HG02852 (cell line): ENCODE data around the gene VPS13D.

Experiments
- ATAC-seq: cut with Tn5 transposase; IDR thresholded peaks from one replicate; pipeline ENCODE4 v1.9.1; 2021; ENCODE audit warnings: mild to moderate bottlenecking, moderate library complexity; ENCODE audit not compliant: unreplicated experiment

VPS13D gene

GRCh38 chr1:12546771-12547585, 317.1 kb downstream of the VPS13D start:
- ATAC-seq = no peak

GRCh38 chr1:12547586-12548225, 317.9 kb downstream of the VPS13D start:
- no peak for ATAC-seq

GRCh38 chr1:12548279-12548972, 318.6 kb downstream of the VPS13D start:
- ATAC-seq = no peak

- no peak for ATAC-seq
Observed at GRCh38 chr1:12548973-12549459, 319.2 kb downstream of the VPS13D start.

GRCh38 chr1:12549460-12550349, 319.9 kb downstream of the VPS13D start:
- no peak for ATAC-seq

- no peak for ATAC-seq
Observed at GRCh38 chr1:12551584-12551983, 321.8 kb downstream of the VPS13D start.

- ATAC-seq = no peak
Observed at GRCh38 chr1:12552111-12552888, 322.5 kb downstream of the VPS13D start.

- no peak for ATAC-seq
Observed at GRCh38 chr1:12552951-12553921, 323.4 kb downstream of the VPS13D start.

GRCh38 chr1:12553963-12554362, 324.1 kb downstream of the VPS13D start:
- ATAC-seq = no peak

GRCh38 chr1:12554521-12555305, 324.9 kb downstream of the VPS13D start:
- ATAC-seq = no peak

GRCh38 chr1:12555411-12556367, 325.9 kb downstream of the VPS13D start:
- no peak for ATAC-seq

GRCh38 chr1:12556368-12556930, 326.6 kb downstream of the VPS13D start:
- no peak for ATAC-seq

- ATAC-seq = no peak
Observed at GRCh38 chr1:12556957-12557935, 327.4 kb downstream of the VPS13D start.

- no peak for ATAC-seq
Observed at GRCh38 chr1:12561121-12561520, 331.3 kb downstream of the VPS13D start.
